ENCODE results near the gene BZW2.

Gene BZW2

DNA sequence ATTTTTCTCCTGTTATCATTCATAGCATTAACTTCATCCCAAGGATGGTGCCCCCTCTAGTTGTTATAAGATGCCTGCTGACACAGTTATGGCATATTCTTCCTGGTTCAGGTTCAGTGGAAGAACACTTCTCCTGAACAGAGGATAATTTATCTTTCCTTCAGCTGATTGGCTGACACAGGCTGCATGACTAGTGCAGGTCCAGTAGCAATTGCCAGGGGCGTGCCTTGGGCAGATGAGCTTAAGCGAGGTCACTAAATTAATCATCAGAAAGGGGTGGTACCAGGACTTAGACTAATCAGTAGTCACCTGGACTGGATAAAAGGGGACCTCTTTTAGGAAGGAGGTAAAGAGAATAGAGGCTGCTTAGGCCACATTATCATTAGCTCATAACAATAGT is 42.3 kb downstream of the BZW2 start:
- H3K36me3 ChIP-seq (ENCODE audit: control insufficient read depth, insufficient read depth, low read length), result no peaks in the 10 kb centered on the region
- TF ChIP-seq, protein P1, sequence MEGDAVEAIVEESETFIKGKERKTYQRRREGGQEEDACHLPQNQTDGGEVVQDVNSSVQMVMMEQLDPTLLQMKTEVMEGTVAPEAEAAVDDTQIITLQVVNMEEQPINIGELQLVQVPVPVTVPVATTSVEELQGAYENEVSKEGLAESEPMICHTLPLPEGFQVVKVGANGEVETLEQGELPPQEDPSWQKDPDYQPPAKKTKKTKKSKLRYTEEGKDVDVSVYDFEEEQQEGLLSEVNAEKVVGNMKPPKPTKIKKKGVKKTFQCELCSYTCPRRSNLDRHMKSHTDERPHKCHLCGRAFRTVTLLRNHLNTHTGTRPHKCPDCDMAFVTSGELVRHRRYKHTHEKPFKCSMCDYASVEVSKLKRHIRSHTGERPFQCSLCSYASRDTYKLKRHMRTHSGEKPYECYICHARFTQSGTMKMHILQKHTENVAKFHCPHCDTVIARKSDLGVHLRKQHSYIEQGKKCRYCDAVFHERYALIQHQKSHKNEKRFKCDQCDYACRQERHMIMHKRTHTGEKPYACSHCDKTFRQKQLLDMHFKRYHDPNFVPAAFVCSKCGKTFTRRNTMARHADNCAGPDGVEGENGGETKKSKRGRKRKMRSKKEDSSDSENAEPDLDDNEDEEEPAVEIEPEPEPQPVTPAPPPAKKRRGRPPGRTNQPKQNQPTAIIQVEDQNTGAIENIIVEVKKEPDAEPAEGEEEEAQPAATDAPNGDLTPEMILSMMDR (IDR thresholded peaks at IDR 0.05; ENCODE audit: insufficient read depth, low read length, poor library complexity, severe bottlenecking), result no peak
- H3K27me3 ChIP-seq (replicated peaks; ENCODE audit: control insufficient read depth, insufficient read depth, low read length), result no peaks in the 10 kb centered on the region
- DNase-seq (ENCODE audit: extremely low read depth, insufficient read length), result no peak
- no peak overlapping the region for H3K4me3 ChIP-seq (replicated peaks; ENCODE audit: low read depth, low read length)

DNA sequence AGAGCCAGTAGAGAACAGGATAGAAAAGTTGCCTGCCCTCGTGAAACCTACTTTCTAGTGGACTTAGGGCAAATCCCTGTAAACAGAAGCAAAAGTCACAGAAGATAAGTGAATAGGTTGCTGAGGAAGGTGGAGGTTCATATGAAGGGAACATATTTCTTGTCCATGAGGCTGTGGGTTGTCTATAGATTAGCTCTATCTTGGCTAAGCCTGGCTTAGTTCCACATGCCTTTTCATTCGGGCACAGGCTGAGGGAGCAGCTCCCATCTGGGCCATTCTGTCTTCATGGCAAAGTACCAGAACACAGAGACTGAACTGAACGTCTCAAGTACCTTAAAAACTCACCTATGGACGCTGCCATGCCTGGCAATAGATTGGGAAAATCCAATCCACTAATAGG is 45.3 kb downstream of the BZW2 start:
- TF ChIP-seq, protein P1 (IDR thresholded peaks at IDR 0.05; ENCODE audit: insufficient read depth, low read length, poor library complexity, severe bottlenecking), result no peak
- Histone ChIP-seq H3K4me3 (replicated peaks; ENCODE audit: low read depth, low read length) (no peak overlapping the region), H3K36me3 (ENCODE audit: control insufficient read depth, insufficient read depth, low read length) (no peaks in the 10 kb centered on the region), H3K27me3 (replicated peaks; ENCODE audit: control insufficient read depth, insufficient read depth, low read length) (no peaks in the 10 kb centered on the region)
- DNase-seq (ENCODE audit: extremely low read depth, insufficient read length), result no peak

DNA sequence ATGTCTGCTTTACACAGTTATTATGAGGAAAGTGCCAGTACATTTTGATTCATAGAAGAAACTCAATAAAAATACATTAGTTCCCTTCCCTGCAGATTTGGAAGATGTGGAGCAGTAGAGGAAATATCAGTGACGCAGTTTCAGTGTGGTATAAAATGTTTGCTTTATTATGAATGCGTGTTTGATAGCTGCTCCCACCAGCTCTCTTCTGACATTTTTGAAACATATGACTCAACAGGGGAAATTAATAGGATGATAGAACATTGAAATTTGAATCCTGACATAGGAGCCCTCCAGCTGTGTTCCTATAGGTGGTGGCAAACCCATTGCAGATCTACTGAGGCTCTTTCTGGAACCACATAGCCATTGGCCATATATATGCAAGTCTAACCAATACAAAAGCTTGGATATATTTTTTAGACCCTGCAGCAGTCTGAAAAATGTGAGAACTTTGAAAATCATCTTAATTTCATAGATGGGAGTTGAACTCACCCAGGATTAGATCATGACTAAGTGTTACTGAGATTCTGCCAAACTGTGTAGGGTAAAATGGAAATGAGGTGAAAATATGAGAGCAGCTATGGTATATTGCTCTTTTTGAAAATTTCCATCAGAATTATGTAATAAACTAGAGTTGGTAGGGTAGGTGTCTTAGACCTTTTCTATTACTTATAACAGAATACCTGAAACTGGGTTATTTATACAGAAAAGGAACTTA is 47.8 kb downstream of the BZW2 start:
- no peaks in the 10 kb centered on the region for H3K36me3 ChIP-seq (ENCODE audit: control insufficient read depth, insufficient read depth, low read length)
- no peak for DNase-seq (ENCODE audit: extremely low read depth, insufficient read length)
- TF ChIP-seq, protein P1 (IDR thresholded peaks at IDR 0.05; ENCODE audit: insufficient read depth, low read length, poor library complexity, severe bottlenecking), result no peak
- no peak overlapping the region for H3K4me3 ChIP-seq (replicated peaks; ENCODE audit: low read depth, low read length)
- no peaks in the 10 kb centered on the region for H3K27me3 ChIP-seq (replicated peaks; ENCODE audit: control insufficient read depth, insufficient read depth, low read length)

- H3K4me3 ChIP-seq (replicated peaks; ENCODE audit: low read depth, low read length), result no peak overlapping the region
- no peaks in the 10 kb centered on the region for H3K36me3 ChIP-seq (ENCODE audit: control insufficient read depth, insufficient read depth, low read length)
- DNase-seq (ENCODE audit: extremely low read depth, insufficient read length), result no peak
- TF ChIP-seq, protein P1 (IDR thresholded peaks at IDR 0.05; ENCODE audit: insufficient read depth, low read length, poor library complexity, severe bottlenecking), result no peak
- H3K27me3 ChIP-seq (replicated peaks; ENCODE audit: control insufficient read depth, insufficient read depth, low read length), result no peaks in the 10 kb centered on the region
Observed at GRCh38 chr7:16694806-16695205, 48.8 kb downstream of the BZW2 start.

DNA sequence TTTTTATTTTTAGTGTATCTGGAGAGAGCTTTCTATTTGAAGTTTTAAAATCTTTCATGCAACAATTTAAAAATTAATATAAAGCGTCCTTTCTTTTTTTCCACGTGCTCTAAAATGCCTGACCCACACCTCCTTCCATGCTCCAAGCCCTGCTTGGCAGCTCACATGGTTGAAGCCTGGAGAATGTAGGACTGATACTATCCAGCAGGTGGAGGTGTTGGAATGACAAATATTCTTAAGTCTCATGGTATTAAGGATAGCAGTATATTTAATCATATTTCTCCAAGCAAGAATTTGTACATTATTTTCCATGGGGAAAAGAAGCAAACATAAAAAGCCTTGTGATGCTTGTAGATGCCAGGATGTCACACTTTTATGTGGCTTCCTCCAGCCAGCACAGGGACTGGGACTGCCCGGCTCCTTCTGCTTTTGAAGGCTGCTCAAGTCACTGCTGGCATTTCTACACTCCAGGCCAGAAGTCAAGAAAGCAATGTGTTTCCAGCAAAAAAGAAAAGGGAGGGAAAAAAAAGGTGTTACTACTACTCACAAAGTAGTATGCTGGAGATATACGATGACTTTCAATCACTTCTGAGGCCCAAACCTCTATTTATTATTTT is 49.7 kb downstream of the BZW2 start:
- DNase-seq (ENCODE audit: extremely low read depth, insufficient read length), result no peak
- TF ChIP-seq, protein P1 (IDR thresholded peaks at IDR 0.05; ENCODE audit: insufficient read depth, low read length, poor library complexity, severe bottlenecking), result peak; percentile 41
- Histone ChIP-seq H3K27me3 (replicated peaks; ENCODE audit: control insufficient read depth, insufficient read depth, low read length) (no peaks in the 10 kb centered on the region), H3K36me3 (ENCODE audit: control insufficient read depth, insufficient read depth, low read length) (no peaks in the 10 kb centered on the region), H3K4me3 (replicated peaks; ENCODE audit: low read depth, low read length) (no peak overlapping the region)

All from GM06990 (cell line).